Ishikawa (cell line): ENCODE measurements around the gene TPM1.

Source experiments
- CEBPB ChIP-seq: IDR thresholded peaks from 2 replicates; pipeline ENCODE4 v1.6.1; 2012
- CREB1 ChIP-seq: IDR thresholded peaks from 2 replicates; pipeline ENCODE4 v1.6.1; 2012; ENCODE audit warnings: low read depth
- EGR1 ChIP-seq: IDR thresholded peaks from 2 replicates; pipeline ENCODE4 v1.6.1; 2012
- EP300 ChIP-seq: IDR thresholded peaks from 2 replicates; pipeline ENCODE4 v1.6.1; 2012; ENCODE audit warnings: borderline replicate concordance
- FOXM1 ChIP-seq: IDR thresholded peaks from 2 replicates; pipeline ENCODE4 v1.6.1; 2012; ENCODE audit warnings: low read depth, borderline replicate concordance
- MAX ChIP-seq: IDR thresholded peaks from 2 replicates; pipeline ENCODE4 v1.6.1; 2012
- NFIC ChIP-seq: IDR thresholded peaks from 2 replicates; pipeline ENCODE4 v1.6.1; 2012
- RAD21 ChIP-seq: IDR thresholded peaks from 2 replicates; pipeline ENCODE4 v1.6.1; 2012; ENCODE audit warnings: low read depth
- REST ChIP-seq: IDR thresholded peaks from 2 replicates; pipeline ENCODE4 v1.6.1; 2012; ENCODE audit warnings: low read depth, mild to moderate bottlenecking
- TAF1 ChIP-seq: IDR thresholded peaks from 2 replicates; pipeline ENCODE4 v1.6.1; 2012; ENCODE audit warnings: low read depth, mild to moderate bottlenecking
- TCF12 ChIP-seq: IDR thresholded peaks from 2 replicates; pipeline ENCODE4 v1.6.1; 2012; ENCODE audit warnings: low read depth
- TEAD4 ChIP-seq: IDR thresholded peaks from 2 replicates; pipeline ENCODE4 v1.6.1; 2012
- USF1 ChIP-seq: IDR thresholded peaks from 2 replicates; pipeline ENCODE4 v1.6.1; 2012
- YY1 ChIP-seq: IDR thresholded peaks from 2 replicates; pipeline ENCODE4 v1.6.1; 2012; ENCODE audit warnings: low read depth
- ZBTB7A ChIP-seq: IDR thresholded peaks from 2 replicates; pipeline ENCODE4 v1.6.1; 2012; ENCODE audit warnings: low read depth

The TPM1 gene

GRCh38 chr15:63072809-63073277 is 30.3 kb downstream of the TPM1 start:
- TF ChIP-seq CREB1 (no peak), CEBPB (no peak), RAD21 (no peak), TEAD4 (no peak), YY1 (no peak), TCF12 (no peak), NFIC (no peak), TAF1 (no peak), REST (no peak), MAX (no peak), USF1 (no peak), ZBTB7A (no peak), EP300 (no peak), FOXM1 (no peak), EGR1 (no peak)

- no peak for TF ChIP-seq FOXM1
- TF ChIP-seq TEAD4, result no peak
- TF ChIP-seq RAD21, result no peak
- TF ChIP-seq NFIC, result no peak
- no peak for TF ChIP-seq YY1
- no peak for TF ChIP-seq MAX
- no peak for TF ChIP-seq TAF1
- TF ChIP-seq EP300, result no peak
- TF ChIP-seq ZBTB7A, result no peak
- TF ChIP-seq REST, result no peak
- no peak for TF ChIP-seq EGR1
- no peak for TF ChIP-seq CEBPB
Measured at GRCh38 chr15:63073497-63074172, 31.1 kb downstream of the TPM1 start.

- TF ChIP-seq MAX (no peak), REST (no peak), TEAD4 (no peak), TAF1 (no peak), EP300 (no peak), ZBTB7A (no peak), YY1 (no peak)
Measured at GRCh38 chr15:63075015-63075983, 32.8 kb downstream of the TPM1 start.

GRCh38 chr15:63075984-63076713 is 33.6 kb downstream of the TPM1 start:
- TF ChIP-seq EP300, result no peak
- no peak for TF ChIP-seq USF1
- TF ChIP-seq MAX, result no peak
- TF ChIP-seq CREB1, result no peak
- no peak for TF ChIP-seq YY1
